Measurements from ENCODE around the gene SEPHS1.
A peak's percentile ranks its signal among the peaks of the same experiment; 100 is the strongest.

SEPHS1 gene

DNA sequence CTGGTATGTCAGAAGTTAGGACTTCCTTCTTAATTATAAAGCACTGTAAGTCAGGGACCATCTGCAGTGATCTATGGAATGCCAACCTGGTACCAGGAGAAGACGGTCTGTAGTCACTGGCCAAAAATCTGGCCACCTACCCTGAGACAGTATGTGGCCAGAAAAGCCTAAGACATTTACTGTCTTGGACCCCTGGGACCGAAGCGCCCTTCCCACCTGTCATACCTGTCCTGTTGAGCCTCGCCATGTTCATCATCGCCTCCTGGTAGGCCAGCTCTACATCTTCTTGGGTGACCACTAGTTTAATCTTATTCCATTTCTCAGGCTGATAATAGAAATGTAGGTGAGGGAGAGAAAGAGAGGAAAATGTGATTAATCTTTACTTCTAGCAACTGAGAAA is 20.0 kb downstream of the SEPHS1 start:
- no peak for DNase-seq (ENCODE audit: low read depth)

DNA sequence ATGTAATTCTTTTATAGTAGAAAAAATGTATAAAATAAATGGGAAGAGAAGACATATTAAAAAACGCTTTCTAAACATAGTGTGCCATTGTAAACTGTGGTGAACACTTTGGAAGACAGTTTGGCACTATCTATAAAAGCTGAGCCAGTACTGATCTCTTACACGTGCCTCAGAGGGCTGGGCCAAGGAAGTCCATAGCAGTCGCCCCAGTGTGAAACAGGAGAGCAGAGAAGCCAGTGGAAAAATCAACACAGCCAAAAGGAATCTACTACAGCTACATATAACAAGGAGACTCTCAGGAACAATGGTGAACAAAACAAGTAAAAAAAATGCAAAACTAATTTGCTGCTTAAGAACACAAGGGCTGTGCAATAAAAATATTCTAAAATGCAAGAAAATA is 20.6 kb downstream of the SEPHS1 start:
- DNase-seq (ENCODE audit: low read depth) = no peak

DNA sequence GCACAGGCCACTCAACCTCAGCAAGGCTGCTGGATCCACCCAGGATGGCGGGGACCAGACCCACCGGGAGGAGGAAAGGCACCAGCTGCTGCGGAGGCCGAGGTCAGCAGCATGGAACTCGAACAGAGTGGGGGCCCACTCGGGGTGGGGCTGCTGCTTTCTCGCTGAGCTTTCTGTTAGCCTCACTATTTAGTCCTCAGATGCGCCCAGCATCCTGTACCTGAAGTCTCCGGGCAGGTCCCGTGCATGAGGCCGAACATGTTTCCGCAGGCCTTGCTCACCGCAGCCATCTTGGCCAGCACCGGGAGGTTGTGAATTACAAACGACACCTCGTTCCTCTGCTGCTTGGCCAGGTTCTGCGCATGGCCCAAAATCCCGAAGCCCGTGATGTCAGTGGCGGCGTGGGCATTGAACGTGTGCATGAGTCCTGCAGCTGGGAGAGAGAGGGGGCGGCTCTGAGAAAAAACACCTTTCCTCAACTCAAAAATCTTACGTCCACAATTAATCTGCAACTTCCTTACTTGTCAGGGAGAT is 25.4 kb downstream of the SEPHS1 start:
- DNase-seq (ENCODE audit: low read depth) = no peak

DNA sequence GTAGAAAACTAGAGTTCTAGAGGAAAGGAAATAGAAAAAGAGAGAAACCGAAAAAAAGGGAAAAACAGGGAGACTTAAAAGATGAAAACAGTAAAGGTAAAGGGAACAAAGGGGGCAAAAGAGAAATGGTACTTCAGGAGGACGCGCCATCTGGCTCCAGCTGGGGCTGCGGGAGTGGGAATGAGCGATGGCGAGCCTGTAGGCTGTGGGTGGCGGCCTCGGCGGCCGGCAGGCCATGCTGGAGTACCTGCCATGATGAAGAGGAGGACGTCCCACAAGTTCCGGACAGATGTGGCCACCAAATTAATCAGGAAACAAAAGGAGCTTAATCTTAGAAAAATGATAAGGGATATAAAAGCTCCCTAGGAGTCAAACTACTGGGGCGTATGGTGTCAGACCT is 26.5 kb downstream of the SEPHS1 start:
- DNase-seq (ENCODE audit: low read depth) = no peak

DNA sequence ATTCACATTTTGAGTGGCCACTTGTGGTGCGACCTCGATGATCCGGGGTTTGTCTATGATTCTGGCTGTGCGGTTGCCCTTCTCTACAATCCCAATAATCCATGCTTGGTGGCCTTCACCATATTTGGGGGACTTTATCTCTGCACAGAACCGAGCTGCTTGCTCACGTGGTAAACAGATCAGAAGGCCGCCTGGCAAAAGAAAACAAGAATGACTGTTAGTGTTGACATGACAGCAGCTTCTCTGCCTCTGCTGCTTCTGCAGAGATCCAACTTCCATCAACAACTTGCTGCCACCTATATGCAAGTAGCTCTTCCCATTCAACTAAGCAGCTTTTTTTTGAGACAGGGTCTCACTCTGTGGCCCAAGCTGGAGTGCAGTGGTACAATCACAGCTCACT is 28.9 kb downstream of the SEPHS1 start:
- DNase-seq (ENCODE audit: low read depth) = no peak

DNA sequence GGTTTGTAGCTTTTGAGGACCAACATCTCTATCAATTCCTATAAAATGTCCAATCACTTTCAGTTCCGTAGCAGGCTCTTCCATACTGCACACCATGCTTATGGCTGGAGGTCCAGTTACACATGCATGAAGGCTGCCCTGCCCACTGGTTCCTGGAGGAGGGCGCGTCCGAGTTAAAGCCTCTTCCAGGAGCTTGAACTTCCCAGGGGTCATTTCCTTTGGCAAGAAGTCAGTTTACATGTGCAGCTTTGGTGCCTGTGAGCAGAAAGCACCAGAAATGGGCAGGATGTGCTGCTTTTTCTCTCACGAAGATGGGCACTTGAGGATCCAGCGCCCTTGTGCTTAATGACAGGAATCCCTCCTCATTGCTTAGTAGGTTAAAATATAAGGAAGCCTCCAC is 30.6 kb downstream of the SEPHS1 start:
- DNase-seq (ENCODE audit: low read depth) = no peak

DNA sequence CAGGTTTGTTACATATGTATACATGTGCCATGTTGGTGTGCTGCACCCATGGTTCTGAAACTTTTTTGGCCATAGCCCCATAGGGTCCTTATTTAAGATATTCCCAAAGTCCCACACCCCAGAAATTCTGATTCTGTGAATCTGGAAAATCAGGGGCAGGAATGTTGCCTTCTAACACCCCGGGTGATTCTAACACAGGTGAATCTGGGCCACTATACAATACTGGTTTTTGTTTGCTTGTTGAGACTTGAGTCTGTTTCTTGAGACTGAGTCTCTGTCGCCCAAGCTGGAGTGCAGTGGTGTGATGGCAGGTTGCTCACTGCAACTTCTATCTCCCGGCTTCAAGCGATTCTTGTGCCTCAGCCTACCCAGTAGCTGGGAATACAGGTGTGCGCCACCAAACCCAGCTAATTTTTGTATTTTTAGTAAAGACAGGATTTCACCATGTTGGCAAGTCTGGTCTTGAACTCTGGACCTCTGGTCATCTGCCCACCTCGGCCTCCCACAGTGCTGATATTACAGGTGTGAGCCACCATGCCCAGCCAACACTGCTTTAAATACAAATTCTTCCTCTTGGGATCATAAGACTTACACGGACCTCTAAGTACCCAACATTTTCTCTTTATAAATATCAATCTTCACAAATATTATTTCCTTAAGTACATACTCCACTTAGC is 31.3 kb downstream of the SEPHS1 start:
- no peak for DNase-seq (ENCODE audit: low read depth)

DNA sequence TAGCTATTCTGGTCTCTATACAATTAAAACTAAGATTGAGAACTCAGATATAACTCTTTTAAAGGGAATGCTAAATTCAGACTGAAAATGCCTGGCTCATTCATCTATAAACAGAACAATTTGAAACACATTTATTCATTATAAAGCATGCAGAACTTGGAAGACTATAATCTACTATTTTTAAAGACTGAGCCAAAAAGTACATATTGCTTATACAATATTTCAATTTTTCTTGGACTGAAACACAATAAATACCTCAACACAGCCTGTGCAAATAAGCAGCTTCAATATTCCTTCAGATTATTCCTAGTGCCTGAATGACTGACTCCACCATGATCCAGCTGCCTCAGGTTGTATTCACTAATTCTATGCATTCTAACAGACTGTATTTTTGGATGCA is 32.7 kb downstream of the SEPHS1 start:
- no peak for DNase-seq (ENCODE audit: low read depth)

DNA sequence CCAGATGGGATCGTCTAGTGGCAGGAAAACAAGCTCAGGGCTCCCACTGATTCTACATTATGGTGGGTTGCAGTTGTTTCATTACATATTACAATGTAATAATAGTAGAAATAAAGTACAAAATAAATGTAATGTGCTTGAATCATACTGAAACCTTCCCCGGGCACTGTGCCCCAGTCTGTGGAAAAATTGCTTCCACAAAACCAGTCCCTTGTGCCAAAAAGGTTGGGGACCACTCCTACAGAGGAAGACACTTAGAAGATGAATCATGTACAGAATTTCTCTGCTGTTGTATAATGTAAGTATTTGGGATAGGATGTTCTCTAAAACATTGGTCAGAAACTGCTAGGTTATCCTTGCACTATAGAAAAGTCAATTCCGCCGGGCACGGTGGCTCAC is 36.9 kb downstream of the SEPHS1 start:
- DNase-seq (ENCODE audit: low read depth) = peak; percentile 45

DNA sequence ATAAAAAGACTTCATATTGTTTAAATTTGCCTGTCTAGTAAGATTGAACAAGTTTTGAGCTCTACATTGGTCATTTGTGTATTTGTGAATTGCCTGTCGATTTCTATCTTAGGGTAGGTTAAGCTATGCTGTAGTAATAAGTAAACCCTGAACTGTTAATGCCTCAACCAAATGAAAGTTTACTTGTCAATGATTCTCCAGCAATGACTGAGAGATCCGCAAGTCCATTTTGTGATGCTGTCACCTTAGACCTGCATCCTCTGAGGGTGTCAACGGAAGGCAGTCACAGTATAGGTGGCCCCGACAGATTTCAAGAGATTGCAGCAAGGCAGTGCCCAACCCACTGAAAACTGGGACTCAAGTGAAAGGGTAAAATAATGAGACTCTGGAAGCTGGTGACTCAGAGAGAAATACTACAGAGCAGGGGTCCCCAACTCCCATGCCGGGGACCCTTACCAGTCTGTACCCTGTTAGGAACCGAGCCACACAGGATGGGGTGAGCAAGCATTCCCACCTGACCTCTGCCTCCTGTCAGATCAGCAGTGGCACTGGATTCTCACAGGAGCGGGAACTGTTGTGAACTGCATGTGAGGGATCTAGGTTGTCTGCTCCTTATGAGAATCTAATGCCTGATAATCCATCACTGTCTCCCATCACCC is 37.4 kb downstream of the SEPHS1 start:
- no peak for DNase-seq (ENCODE audit: low read depth)

DNA sequence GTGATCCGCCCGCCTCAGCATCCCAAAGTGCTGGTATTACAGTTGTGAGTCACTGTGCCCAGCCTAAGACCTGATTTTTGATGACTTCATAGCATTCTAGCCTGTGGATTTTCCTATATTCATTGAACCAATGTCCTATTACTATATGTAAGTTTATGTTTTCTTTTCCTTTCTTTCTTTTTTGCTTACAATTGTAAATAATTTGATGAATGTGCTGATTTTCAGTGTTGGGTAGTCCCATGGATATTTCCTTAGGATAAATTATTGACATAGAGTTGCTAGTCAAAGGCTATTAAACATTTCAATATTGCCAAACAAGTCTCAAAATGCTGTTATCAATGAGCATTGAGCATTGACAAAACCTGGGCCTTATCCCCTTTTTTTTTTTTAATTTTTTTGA is 38.3 kb downstream of the SEPHS1 start:
- DNase-seq (ENCODE audit: low read depth) = no peak

DNA sequence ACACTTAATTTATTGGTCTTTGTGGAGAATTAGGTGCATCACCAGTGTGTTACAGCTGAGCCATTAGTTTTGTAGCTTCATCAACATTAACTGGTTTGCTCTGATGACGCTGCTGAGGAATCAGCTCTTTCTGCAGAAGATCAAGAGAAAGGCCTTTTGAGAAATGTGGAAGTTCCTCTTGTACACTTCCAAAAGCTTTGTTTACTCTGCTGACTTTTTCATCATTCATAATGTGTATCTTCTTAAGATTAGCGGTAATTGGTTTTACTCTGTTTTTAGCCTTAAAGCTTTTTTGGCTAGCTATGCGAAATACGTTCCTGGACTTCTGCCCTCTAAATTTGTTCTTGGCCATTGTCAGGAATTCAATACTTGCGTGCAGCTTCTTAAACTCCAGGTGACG is 40.0 kb downstream of the SEPHS1 start:
- DNase-seq (ENCODE audit: low read depth) = no peak

DNA sequence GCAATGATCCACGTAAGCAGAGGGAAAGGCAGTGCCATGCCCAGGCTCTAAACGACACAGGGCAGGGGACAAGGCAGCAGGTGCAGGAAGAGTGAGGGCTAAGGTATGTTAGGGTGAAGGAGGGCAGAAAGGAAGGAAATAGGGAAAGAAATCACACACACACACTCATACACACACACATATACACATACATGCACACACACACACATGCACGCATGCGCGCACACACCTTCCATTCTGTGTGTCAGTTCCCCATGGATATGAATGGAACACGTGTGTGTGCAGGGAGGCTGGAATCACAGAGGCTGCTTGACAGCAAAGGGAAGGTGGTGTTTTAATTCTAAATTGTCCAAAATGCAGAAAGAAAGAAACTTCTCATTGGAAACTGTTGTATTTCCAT is 42.0 kb downstream of the SEPHS1 start:
- no peak for DNase-seq (ENCODE audit: low read depth)

DNA sequence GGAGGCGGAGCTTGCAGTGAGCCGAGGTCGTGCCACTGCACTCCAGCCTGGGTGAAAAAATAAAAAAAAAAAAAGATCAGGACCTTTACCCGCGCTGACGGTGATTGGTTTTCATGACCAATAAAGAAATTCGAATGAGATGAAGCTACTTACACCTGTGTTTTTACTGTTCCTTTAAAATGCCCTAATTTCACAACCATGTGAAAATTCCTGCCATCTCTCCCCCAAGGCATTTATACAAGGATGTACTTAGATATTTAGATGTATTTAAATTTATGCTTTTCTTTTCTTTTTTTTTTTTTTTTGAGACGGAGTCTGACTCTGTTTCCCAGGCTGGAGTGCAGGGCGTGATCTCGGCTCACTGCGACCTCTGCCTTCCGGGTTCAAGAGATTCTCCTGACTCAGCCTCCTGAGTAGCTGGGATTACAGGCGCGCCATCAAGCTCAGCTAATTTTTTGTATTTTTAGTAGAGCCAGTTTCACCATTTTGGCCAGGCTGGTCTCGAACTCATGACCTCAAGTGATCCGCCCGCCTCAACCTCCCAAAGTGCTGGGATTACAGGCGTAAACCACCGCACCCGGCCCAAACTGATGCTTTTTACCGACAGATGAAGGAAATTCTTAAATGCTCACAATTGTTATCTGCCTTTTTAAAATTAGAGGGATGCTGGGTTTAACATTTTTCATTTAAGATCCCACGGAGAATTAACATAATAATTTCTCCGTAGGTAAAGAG is 45.1 kb downstream of the SEPHS1 start:
- no peak for DNase-seq (ENCODE audit: low read depth)

DNA sequence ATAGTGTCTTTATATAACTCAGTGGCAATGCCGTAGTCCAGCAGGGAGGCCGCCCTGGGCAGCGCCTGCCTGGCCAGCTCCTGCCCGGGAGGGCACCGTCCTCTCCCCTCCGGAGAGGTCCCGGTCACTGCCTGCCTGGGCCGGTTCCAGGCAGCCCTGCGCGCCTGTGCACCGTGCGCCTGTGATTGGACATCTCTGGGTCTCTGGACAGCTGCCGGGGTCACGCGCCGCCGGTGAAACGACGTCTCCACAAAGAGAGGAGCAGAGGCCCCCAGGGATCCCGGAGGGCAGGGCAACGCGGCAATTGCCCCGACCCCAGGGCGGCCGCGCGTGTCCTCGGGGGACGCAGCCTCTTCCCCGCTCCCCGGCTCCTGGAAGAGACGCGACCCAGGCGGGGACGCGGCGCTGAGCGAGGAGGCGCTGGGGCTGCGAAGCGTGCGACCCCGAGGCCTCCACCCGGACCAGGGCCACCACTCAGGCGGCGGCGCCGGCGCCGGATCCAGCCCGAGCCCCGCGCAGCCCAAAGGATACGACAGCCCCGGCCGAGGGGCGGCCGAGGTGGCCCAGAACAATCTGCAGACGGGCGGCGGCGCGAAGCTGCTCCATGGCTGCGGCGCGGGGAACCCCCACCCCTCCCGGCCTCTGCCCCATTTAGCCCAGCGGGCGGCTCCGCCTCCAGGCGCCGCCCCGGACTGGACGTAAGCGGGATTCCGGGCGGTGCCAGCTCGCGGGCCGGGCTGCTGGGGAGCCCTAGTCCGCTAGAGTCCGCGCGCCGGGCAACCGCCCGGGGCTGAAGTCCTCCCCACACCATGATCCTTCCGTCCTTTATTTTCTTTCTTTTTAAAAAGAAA is 48.4 kb downstream of the SEPHS1 start, which contains the start of gene PHYH:
PHYH (minus strand) TSS at position 628 of the 851 bp plus-strand sequence; CDS start at position 606, 22 bp downstream.
- DNase-seq (ENCODE audit: low read depth) = peak; percentile 83

DNA sequence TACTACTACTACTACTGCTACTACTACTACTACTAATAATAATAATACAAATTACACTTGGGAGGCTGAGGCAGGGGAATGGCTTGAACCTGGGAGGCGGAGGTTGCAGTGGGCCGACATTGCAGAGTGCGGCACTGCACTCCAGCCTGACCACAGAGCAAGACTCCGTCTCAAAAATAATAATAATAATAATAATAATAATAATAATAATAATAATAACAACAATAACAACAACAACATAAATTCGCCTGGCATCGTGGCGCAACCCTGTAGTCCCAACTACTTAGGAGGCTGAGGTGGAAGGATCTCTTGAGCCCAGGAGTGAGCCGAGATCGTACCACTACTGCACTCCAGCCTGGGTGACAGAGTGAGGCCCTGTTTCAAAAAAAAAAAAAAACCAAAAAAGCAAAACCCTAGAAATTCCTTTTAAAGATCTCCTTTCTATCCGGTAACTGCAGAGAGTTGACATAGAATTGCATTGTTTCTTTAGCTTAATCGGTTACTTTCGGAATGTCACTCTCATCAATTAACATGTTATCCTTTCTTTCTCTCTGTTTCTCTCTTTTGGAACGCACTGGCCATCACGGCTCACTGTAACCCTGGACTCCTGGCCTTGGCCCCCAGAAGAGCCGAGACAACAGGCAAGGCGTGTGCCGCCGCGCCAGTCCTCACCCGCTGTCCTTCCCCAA is 49.2 kb downstream of the SEPHS1 start:
- DNase-seq (ENCODE audit: low read depth) = no peak

DNA sequence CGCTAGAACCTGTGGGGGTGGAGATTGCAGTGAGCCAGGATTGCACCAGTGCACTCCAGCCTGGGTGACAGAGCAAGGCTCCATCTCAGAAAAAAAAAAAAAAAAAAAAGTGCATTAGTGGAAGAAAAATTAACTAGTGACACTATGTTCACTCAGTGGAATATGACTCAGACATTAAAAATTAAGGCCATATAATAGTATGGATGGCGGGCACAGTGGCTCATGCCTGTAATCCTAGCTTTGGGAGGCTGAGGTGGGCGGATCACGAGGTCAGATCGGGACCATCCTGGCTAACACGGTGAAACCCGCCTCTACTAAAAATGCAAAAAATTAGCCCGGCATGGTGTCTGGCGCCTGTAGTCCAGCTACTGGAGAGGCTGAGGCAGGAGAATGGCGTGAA is 51.6 kb downstream of the SEPHS1 start:
- no peak for DNase-seq (ENCODE audit: low read depth)

DNA sequence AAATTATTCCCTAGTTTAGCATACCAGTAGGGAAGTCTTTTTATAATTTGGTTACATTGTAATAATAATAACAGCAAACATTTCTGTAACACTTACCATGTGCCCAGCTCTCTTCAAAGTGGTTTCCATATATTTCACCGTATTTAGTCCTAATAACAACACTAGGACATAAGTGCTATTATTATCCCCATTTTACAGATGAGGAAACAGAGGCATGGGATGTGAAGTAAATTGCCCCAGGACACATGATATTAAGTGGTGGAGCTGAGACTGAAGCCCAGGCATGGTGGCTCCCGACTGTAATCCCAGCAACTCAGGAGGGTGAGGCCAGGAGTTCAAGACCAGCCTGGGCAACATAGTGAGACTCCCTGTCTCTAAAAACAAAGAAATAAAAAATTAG is 53.3 kb downstream of the SEPHS1 start:
- DNase-seq (ENCODE audit: low read depth) = no peak

DNA sequence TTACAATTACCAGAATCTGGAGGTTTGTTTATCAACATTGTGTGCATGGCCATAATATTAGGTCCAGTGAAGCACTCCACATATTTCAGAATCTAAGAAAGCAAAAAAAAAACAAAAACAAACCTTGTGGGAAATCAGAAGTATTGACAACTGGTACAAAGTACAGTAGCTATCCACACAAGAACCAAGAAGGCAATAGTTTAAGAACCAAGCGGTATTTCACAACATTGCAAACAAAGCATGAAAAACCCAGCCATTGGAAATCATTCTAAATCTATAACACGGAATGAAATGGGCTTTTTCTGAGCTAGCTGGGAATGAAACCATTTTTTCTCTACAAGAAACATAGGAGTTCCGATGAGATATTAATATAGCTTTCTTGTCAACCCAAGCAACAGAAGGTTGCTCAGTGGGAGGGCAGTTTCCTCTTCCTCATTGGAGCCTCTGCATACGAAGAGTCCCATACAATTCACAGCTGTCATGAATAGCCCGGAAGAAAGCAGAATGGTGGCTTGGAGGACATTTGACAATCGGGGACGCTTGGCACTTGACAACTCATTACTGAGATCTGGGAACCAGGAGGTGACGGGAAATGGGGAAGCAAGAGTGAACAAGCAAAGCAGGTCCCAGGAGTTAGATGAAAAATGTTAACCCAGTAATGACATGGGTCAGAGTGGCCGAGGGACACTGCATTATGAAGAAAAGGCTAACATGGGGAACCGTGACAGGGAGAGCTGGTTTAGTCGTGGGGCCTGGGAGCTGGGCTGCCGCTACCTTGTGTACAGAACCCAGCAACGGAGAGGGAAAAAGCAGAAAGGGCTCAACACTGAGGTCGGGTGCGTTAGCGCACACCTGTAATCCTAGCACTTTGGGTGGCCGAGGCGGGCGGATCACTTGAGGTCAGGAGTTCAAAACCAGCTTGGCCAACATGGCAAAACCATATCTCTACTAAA is 56.0 kb downstream of the SEPHS1 start:
- DNase-seq (ENCODE audit: low read depth) = no peak

DNA sequence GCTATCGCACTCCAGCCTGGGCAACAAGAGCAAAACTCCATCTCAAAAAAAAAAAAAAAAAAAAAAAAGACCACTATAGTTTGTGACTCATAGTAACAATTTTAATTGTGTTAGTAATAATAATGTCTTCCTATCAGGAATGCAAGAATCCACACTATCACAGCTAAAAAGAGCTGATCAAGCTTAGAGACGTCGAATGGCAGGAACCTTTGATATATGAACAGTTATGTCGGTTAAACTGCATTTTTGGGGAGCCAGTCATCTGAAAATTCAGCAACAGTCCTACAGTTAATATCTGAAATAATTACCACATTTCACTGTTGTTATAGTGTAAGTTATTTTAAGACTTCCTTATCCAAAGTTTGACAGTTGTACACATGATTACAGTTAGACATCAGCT is 57.0 kb downstream of the SEPHS1 start:
- DNase-seq (ENCODE audit: low read depth) = no peak
